T-helper 1 cell treated with Interleukin-12 subunit alpha and Interleukin-12 subunit beta and Interleukin-4 antibody, amounts not matched to agents 30 μg/mL and 1 μg/mL, for 36 hours (primary cell): ENCODE results near the gene ADCY3.

Experiments used
- H3K27ac Mint-ChIP-seq: one replicate; pipeline ENCODE4 v1.8.0; 2021; ENCODE audit warnings: mild to moderate bottlenecking, mixed read lengths
- H3K27me3 Mint-ChIP-seq: one replicate; pipeline ENCODE4 v1.8.0; 2021; ENCODE audit warnings: low read depth, mixed read lengths
- H3K36me3 Mint-ChIP-seq: one replicate; pipeline ENCODE4 v1.8.0; 2021; ENCODE audit warnings: low read depth, mixed read lengths
- H3K4me1 Mint-ChIP-seq: one replicate; pipeline ENCODE4 v1.8.0; 2021; ENCODE audit warnings: low read depth, mixed read lengths
- H3K4me3 Mint-ChIP-seq: one replicate; pipeline ENCODE4 v1.8.0; 2021; ENCODE audit warnings: mild to moderate bottlenecking, moderate library complexity, mixed read lengths
- H3K9me3 Mint-ChIP-seq: one replicate; pipeline ENCODE4 v1.8.0; 2021; ENCODE audit warnings: mixed read lengths

ADCY3 gene

DNA sequence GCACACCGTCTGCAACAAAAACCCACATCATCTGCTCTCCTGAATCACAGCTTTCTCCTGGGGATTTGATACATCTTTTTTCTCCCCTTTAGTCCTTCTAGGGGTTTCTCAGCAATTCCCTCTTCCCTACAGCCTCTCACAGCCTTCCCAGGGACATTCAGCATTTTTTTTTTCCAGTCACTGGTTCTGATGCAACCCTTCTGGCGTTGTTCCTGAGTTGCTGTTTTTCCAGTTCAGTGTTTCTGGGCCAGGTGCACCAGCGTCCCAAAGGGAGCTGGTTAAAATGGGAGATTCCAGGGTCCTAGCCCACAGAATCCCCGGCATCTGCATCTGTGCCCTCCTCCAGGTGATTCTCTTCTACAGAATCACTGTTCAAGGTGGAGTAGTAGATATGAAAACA lies 36.1 kb downstream of the ADCY3 start:
- no peaks in the 10 kb centered on the region for H3K27me3 Mint-ChIP-seq
- H3K36me3 Mint-ChIP-seq: no peaks in the 10 kb centered on the region
- H3K9me3 Mint-ChIP-seq: no peaks in the 10 kb centered on the region
- H3K4me3 Mint-ChIP-seq: no peak overlapping the region
- H3K27ac Mint-ChIP-seq: no peak overlapping the region
- peaks cover 2% of the 10 kb centered on the region for H3K4me1 Mint-ChIP-seq

DNA sequence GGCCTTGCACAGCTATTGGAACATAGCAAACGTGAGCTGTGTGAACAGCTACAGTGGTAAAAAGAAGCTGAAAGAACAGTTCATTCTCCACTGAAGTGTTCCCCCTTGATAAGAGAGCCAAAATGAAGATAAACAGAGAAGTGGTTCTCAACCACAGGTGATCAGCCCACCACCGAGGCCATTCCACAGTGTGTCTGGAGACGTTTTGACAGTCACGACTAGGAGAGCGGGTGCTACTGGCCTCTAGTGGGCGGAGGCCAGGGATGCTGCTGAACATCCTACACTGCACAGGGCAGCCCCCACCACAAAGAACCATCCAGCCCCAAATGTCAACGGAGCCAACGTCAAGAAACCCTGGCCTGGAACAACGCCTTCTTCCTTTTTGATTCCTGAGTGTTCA lies 38.4 kb downstream of the ADCY3 start:
- Mint-ChIP-seq H3K4me1 (peaks cover 3% of the 10 kb centered on the region), H3K4me3 (no peak overlapping the region), H3K36me3 (no peaks in the 10 kb centered on the region), H3K27me3 (no peaks in the 10 kb centered on the region), H3K27ac (no peak overlapping the region), H3K9me3 (no peaks in the 10 kb centered on the region)

DNA sequence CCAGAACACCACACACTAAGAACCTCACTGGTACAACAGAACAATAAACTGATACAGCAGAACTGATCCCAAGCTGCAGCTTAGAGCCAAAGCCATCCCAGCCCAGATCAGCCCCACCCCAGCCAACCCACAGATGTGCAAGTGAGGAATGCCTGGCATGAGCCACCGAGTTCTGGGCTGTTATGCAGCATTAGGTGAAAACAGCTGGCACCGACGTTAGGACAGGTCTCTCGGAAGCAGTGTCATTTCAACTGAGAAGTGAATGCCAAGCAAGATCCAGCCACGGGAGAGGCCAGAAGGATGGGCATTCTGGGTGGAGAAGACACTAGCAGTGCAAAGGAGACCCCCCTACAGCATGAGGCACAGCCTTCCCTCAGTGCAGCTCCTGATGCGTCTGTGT lies 38.9 kb downstream of the ADCY3 start:
- Mint-ChIP-seq H3K27me3 (no peaks in the 10 kb centered on the region), H3K27ac (no peak overlapping the region)

DNA sequence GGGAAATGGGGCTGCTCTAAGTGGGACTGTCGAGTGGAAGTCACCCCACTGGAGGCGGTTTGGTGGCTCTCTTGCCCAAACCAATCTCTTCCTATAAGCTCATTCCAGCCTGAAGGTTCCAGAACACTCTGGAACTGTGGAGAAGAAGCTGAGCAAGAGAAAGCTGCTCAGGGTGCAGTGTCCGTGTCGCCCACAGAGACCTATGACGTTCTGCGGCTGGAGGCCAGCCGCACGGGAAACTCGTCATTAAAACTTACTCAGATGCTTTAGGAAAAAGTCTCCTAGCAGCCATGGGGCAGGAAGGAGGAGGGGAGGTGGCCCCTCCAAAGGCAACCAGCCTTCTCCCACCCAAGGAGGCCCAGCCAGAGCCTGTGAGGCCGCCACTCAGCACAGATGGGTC lies 41.7 kb downstream of the ADCY3 start:
- H3K27me3 Mint-ChIP-seq: no peaks in the 10 kb centered on the region
- no peaks in the 10 kb centered on the region for H3K9me3 Mint-ChIP-seq
- H3K27ac Mint-ChIP-seq: no peak overlapping the region
- H3K4me3 Mint-ChIP-seq: no peak overlapping the region
- no peaks in the 10 kb centered on the region for H3K36me3 Mint-ChIP-seq
- H3K4me1 Mint-ChIP-seq: peaks cover 3% of the 10 kb centered on the region

More for the DNA sequence above, 38.9 kb downstream of the ADCY3 start:
- Mint-ChIP-seq H3K4me3 (no peak overlapping the region), H3K36me3 (no peaks in the 10 kb centered on the region), H3K9me3 (no peaks in the 10 kb centered on the region), H3K4me1 (peaks cover 3% of the 10 kb centered on the region)

DNA sequence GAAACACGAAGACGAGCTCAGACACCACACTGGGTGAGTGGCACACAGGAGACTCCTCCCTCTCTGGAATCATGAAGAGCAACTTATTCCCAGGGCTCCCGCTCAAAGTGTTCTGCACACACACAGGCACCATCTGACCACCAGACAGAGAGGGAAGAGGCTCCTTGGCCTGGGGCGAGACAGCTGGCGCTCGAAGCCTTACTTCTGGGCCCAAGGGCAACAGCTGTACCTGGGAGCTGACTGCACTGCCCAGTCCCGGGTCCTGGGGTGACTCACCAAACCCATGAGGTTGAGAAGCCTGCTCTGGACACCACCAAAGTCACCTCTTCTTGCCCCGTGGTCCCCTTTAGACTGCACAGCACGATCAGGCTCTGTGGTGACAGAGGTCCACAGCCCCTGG lies 42.4 kb downstream of the ADCY3 start:
- H3K4me3 Mint-ChIP-seq: no peak overlapping the region
- no peaks in the 10 kb centered on the region for H3K36me3 Mint-ChIP-seq
- no peaks in the 10 kb centered on the region for H3K27me3 Mint-ChIP-seq
- H3K27ac Mint-ChIP-seq: no peak overlapping the region
- H3K4me1 Mint-ChIP-seq: peaks cover 3% of the 10 kb centered on the region
- H3K9me3 Mint-ChIP-seq: no peaks in the 10 kb centered on the region

DNA sequence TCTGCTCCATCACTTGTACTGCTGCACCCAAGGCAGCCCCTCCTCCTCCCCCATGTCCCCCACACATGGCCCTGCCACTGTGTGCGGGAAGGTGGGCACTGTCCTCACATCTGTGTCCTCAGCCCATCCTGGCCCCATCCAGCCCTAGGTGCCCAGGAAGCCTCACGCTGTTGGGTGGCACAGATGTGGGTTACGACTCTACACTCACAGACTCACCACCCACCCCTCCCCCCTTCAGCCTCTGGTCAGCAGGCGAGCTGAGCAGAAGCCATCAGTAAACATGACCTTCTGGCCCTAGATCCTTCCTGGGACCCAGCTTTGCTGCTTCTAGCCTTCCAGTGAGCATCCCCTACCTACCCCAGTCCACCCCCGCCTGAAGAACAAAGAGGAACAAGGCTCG lies 43.0 kb downstream of the ADCY3 start:
- H3K9me3 Mint-ChIP-seq: no peaks in the 10 kb centered on the region
- no peaks in the 10 kb centered on the region for H3K36me3 Mint-ChIP-seq
- H3K4me1 Mint-ChIP-seq: peaks cover 3% of the 10 kb centered on the region
- no peaks in the 10 kb centered on the region for H3K27me3 Mint-ChIP-seq
- no peak overlapping the region for H3K27ac Mint-ChIP-seq
- no peak overlapping the region for H3K4me3 Mint-ChIP-seq

DNA sequence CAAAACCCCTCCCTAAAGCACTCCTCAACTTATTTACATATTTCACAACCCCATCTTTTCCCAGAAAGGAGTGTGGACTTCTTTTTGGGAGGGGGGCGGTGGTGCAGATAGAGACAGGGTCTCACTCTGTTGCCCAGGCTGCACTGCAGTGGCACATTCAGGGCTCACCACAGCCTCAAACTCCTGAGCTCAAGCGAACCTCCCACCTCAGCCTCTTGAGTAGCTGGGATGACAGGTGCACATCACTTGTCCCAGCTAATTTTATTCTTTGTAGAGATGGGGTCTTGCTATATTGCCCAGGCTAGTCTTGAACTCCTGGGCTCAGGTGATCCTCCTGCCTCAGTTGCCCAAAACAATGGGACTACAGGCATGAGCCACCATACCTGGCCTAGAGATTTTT lies 44.1 kb downstream of the ADCY3 start:
- H3K27me3 Mint-ChIP-seq: no peaks in the 10 kb centered on the region
- no peaks in the 10 kb centered on the region for H3K9me3 Mint-ChIP-seq
- no peak overlapping the region for H3K27ac Mint-ChIP-seq
- no peak overlapping the region for H3K4me3 Mint-ChIP-seq
- peaks cover 2% of the 10 kb centered on the region for H3K4me1 Mint-ChIP-seq
- no peaks in the 10 kb centered on the region for H3K36me3 Mint-ChIP-seq

DNA sequence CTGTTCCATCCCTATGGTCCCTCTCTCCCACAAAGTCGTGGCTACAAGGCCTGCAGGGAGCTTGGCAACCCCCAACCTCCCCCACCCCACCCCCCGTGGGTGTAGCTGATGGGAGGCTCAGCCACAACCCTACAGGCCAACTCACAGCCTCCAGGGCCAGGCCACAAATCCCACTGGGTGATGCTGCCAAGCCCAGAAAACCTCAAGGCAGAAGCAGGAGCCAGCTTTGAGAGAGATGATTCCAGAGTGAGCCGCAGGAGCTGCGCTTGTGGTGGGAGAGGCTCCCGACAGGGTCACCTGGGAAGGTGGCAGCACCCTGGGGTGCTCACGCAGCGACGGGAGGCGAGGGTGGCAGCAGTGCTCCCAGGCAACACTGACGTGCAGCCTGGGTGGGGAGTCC lies 44.8 kb downstream of the ADCY3 start:
- Mint-ChIP-seq H3K4me3 (no peak overlapping the region), H3K27ac (no peak overlapping the region), H3K27me3 (no peaks in the 10 kb centered on the region), H3K36me3 (no peaks in the 10 kb centered on the region), H3K4me1 (peaks cover 1% of the 10 kb centered on the region), H3K9me3 (no peaks in the 10 kb centered on the region)

DNA sequence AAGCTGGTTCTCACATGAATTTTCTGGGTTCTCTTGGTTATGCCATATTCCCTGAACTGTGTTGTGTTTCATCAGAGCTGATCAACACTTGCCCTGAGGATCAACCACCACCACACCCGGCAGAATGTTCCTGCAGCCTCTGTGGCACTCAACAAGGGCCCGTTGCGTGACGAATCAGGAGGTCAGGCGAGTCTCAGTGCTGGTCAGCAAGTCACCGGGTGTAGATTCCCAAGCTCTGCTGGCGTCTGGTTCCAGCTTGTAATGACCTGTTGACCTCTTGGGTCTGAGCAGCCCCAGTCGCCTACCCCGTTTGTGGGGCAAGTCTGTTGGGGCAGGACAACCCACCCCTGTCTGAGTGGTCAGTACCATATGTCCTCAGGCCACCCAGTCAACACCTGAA lies 46.0 kb downstream of the ADCY3 start:
- H3K4me1 Mint-ChIP-seq: peaks cover 1% of the 10 kb centered on the region
- H3K9me3 Mint-ChIP-seq: no peaks in the 10 kb centered on the region
- H3K27me3 Mint-ChIP-seq: no peaks in the 10 kb centered on the region
- no peak overlapping the region for H3K27ac Mint-ChIP-seq
- H3K36me3 Mint-ChIP-seq: no peaks in the 10 kb centered on the region
- H3K4me3 Mint-ChIP-seq: no peak overlapping the region

DNA sequence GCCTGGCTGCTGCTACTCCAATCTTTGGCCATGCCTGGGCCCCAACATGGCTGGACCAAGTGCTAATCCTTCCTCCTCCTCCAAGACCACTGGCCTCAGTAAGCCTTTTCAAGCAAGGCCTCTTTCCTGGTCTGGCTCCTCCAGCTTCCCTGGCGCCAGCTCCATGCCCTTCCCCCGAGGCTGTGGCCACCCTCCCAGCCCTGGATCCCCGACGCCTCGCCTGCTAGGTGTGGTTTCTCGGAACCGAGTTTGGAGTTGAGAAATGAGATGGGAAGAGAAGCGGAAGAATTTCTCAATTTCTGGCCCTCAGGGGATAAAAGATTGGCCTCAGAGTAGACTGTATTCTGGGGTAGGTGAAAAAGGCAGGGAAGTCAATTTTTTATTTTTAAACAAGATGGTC lies 46.4 kb downstream of the ADCY3 start:
- Mint-ChIP-seq H3K4me3 (no peak overlapping the region), H3K36me3 (no peaks in the 10 kb centered on the region)

DNA sequence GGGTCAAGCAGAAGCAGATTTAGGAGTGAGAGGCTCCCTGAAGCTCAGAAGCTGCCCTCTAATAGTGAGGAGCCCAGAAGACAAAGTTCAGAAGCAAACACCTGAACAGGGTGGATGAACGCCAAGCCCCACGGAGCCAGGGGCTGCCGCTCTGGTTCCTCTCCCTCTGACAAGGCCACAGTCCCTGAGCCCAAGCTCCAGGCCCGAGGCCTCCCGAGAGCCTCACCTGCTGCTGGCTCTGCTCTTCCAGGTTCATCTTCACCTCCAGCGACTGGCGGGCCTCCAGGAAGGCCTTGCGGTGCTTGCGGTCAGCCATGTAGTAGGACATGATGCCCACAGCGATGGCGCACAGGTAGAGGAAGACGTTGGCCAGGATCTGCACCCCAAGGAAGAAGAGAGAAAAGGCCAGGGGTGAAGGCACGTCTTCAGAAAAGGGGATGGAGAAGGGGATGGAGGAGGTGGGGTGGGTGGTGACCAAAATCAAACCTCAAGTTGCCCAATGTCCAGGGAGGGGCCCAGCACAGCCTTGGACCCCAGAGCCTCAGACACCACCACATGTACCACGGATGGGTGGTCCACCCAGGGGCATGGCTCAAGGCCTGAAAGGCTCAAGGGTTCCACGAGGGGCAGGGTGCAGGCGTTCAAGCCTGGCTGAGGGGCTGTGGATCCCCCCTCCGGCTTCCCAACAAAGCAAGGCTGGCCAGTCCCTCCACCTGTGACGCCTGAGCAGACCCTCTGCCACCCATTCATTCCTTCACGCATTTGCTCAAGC lies 47.5 kb downstream of the ADCY3 start:
- H3K4me3 Mint-ChIP-seq: no peak overlapping the region
- H3K27ac Mint-ChIP-seq: no peak overlapping the region
- no peaks in the 10 kb centered on the region for H3K36me3 Mint-ChIP-seq
- H3K27me3 Mint-ChIP-seq: no peaks in the 10 kb centered on the region
- no peaks in the 10 kb centered on the region for H3K9me3 Mint-ChIP-seq
- H3K4me1 Mint-ChIP-seq: peaks cover 1% of the 10 kb centered on the region

More for the DNA sequence above, 46.4 kb downstream of the ADCY3 start:
- Mint-ChIP-seq H3K27me3 (no peaks in the 10 kb centered on the region), H3K9me3 (no peaks in the 10 kb centered on the region), H3K27ac (no peak overlapping the region), H3K4me1 (peaks cover 1% of the 10 kb centered on the region)

DNA sequence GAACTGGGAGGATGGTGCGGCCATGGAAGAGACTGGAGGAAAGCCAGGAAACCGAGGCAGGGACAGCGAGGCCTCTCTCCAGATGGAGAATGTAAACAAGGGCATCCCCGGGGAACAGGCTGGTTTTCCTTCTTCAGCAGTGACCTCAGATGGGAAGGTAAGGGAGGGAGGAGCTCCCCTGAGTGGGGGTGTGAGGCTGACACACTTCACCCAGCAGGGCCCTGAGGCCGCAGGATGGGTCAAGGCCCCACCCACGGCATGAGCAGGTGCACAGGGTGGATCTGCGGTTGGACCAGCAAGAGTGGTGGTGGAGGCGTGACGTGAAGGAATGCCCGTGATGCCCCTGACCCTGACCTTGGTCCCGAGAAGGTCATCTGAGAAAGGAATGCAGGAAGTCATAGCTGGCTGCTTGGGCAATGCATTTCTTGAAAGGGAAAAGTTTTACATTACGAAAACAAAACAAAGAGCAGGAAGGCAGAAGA lies 48.1 kb downstream of the ADCY3 start:
- no peak overlapping the region for H3K4me3 Mint-ChIP-seq
- H3K9me3 Mint-ChIP-seq: no peaks in the 10 kb centered on the region
- no peak overlapping the region for H3K27ac Mint-ChIP-seq
- no peaks in the 10 kb centered on the region for H3K27me3 Mint-ChIP-seq
- peaks cover under 1% of the 10 kb centered on the region for H3K4me1 Mint-ChIP-seq
- H3K36me3 Mint-ChIP-seq: no peaks in the 10 kb centered on the region

DNA sequence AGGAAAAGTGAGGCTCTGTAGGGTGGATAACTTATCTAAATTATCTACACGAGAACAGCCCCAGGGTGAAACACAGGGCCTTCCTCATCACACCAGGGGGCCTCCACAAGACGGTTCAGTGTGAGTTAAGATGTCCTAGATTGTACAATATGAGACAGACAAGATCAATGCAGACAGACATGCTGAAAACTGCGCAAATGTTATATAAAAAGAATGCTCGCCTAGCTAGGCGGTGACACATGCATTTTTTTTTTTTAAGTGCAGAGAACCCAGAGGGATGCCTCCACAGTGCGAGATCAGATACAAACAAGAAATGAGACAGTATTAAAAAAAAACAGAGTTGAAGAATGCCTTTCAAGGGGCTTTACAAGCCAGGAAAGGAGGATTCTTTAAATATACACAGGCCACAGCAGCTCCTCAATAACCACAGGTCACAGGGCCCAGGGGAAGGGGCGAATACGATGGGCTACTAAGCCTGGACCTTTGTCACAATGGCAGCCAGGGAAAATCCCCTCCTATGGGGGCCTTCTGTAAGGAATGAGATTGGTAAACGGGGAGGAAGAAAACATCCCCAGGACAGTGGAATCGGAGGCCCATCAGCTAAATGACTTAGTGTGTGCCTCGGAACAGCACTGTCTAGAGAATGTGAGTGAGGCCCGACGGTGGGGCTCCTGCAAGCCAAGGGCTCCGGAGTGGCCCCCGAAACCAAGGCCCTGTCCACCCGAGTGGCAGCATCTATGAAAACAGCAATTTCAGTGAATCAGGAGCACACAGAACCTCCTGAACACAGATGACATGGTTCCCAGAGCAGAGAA lies 48.9 kb downstream of the ADCY3 start:
- Mint-ChIP-seq H3K36me3 (no peaks in the 10 kb centered on the region), H3K4me1 (peaks cover 3% of the 10 kb centered on the region), H3K9me3 (no peaks in the 10 kb centered on the region), H3K4me3 (no peak overlapping the region), H3K27ac (no peak overlapping the region), H3K27me3 (no peaks in the 10 kb centered on the region)

DNA sequence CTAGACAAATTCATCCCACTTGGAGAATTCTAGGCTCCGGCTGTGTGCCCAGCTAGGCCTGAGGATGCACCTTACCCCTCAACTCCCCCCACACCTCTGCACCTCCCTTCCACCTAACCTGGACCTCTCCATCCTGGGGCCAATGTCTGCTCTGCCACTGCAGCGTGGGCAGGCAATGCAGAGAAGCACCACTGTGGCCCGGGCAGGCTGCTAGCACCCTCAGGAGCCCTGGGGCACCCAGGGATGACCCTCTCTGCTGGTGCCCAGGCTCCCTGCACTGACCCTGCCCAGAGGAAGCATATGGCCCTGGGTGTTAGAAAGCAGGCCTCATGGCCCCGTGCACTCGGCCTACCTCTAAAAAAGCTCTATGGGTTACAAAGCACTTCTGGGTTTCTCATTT lies 49.6 kb downstream of the ADCY3 start:
- no peaks in the 10 kb centered on the region for H3K36me3 Mint-ChIP-seq
- H3K27me3 Mint-ChIP-seq: no peaks in the 10 kb centered on the region
- H3K9me3 Mint-ChIP-seq: no peaks in the 10 kb centered on the region
- no peak overlapping the region for H3K27ac Mint-ChIP-seq
- peaks cover 3% of the 10 kb centered on the region for H3K4me1 Mint-ChIP-seq
- H3K4me3 Mint-ChIP-seq: no peak overlapping the region

DNA sequence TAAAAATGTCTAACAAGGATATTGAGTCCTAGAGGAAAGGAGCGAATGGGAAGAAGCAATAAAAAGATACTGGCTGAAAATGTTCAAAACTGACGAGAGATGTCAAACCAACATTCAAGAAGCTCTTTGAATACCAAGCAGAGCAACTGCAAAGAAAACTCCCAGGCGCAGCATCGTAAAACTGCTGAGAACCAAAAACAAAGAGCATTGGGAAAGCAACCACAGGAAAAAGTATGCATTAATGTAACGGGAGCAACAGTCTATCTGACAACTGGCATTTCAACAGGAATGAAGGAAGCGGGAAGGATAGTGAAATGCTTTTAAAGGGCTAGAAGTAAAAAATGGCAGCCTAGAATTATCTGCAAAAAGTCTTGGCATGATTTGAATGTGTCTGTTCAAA lies 53.1 kb downstream of the ADCY3 start:
- no peak overlapping the region for H3K4me3 Mint-ChIP-seq

More for the DNA sequence above, 53.1 kb downstream of the ADCY3 start:
- Mint-ChIP-seq H3K27ac (no peak overlapping the region), H3K9me3 (no peaks in the 10 kb centered on the region), H3K36me3 (no peaks in the 10 kb centered on the region), H3K4me1 (peaks cover 3% of the 10 kb centered on the region), H3K27me3 (no peaks in the 10 kb centered on the region)
